Naive thymus-derived CD4-positive, alpha-beta T cell (primary cell): Measurements from ENCODE around the gene LARGE1. TPM values are rescaled to one million over a fixed set of nuclear protein-coding genes. Genes with fewer than 3 reads are reported as not detected.

Experiments used
- ATAC-seq: fragments of 150-1000 bp; cut with Tn5 transposase; 2 replicates; pipeline ENCODE4 v1.10.0; 2021; ENCODE audit warnings: mild to moderate bottlenecking, moderate library complexity
- CTCF ChIA-PET: fragments of 350-600 bp; sonication (Branson Sonifier 250); formaldehyde crosslinking; loops from one replicate; lab custom pipeline; 2021; ENCODE audit warnings: antibody characterized with exemption; lab: Charles Lee
- POLR2A ChIA-PET: fragments of 350-600 bp; sonication (Branson Sonifier 250); formaldehyde crosslinking; loops from one replicate; lab custom pipeline; 2021; ENCODE audit warnings: antibody characterized with exemption, inconsistent platforms; lab: Charles Lee
- DNase-seq, 9 donors: peaks; one replicate each; pipeline versions ENCODE4 v3.0.0 to v3.0.0-alpha.2; 2020 to 2022; ENCODE audit warnings: mixed read lengths in 1 of 9
- H3K27ac ChIP-seq: one replicate; pipeline ENCODE4 v1.7.0; 2013; ENCODE audit warnings: mild to moderate bottlenecking, low read depth, low read length, moderate library complexity
- H3K27me3 ChIP-seq, 2 donors: one replicate each; pipeline ENCODE4 v1.7.0; 2013; ENCODE audit warnings: low read length in 2 of 2, mild to moderate bottlenecking in 2 of 2, moderate library complexity in 2 of 2; ENCODE audit not compliant: control insufficient read depth in 2 of 2, insufficient read depth in 2 of 2
- H3K36me3 ChIP-seq, 3 experiments: 1 replicate in 2 of 3; 2 replicates in 1 of 3; pipeline ENCODE4 v1.7.0; 2013; ENCODE audit warnings: low read length in 3 of 3, mild to moderate bottlenecking in 3 of 3, moderate library complexity in 1 of 3; ENCODE audit not compliant: insufficient read depth in 3 of 3, control insufficient read depth in 2 of 3
- H3K4me1 ChIP-seq, 2 donors: one replicate each; pipeline ENCODE4 v1.7.0; 2013; ENCODE audit warnings: low read length in 2 of 2, mild to moderate bottlenecking in 2 of 2, moderate library complexity in 1 of 2; ENCODE audit not compliant: control insufficient read depth in 2 of 2, insufficient read depth in 2 of 2
- H3K4me3 ChIP-seq: 2 replicates; pipeline ENCODE4 v1.7.0; 2013; ENCODE audit warnings: mild to moderate bottlenecking, low read length
- H3K9me3 ChIP-seq, 3 experiments: 1 replicate in 2 of 3; 2 replicates in 1 of 3; pipeline ENCODE4 v1.7.0; 2013; ENCODE audit warnings: low read length in 3 of 3; ENCODE audit not compliant: control insufficient read depth in 2 of 3
- H3K27ac Mint-ChIP-seq, 9 donors: one replicate each; pipeline ENCODE4 v1.8.0; 2020 to 2022; ENCODE audit warnings: mixed read lengths in 9 of 9, mild to moderate bottlenecking in 8 of 9, moderate library complexity in 5 of 9, inconsistent platforms in 2 of 9
- H3K27me3 Mint-ChIP-seq, 5 donors: one replicate each; pipeline ENCODE4 v1.8.0; 2021 to 2022; ENCODE audit warnings: mixed read lengths in 5 of 5, mild to moderate bottlenecking in 1 of 5
- H3K36me3 Mint-ChIP-seq, 5 donors: one replicate each; pipeline ENCODE4 v1.8.0; 2020 to 2022; ENCODE audit warnings: mixed read lengths in 5 of 5, mild to moderate bottlenecking in 3 of 5, inconsistent platforms in 1 of 5
- H3K4me1 Mint-ChIP-seq, 7 donors: one replicate each; pipeline ENCODE4 v1.8.0; 2020 to 2022; ENCODE audit warnings: mixed read lengths in 7 of 7, mild to moderate bottlenecking in 3 of 7, inconsistent platforms in 1 of 7
- H3K4me3 Mint-ChIP-seq, 10 donors: one replicate each; pipeline ENCODE4 v1.8.0; 2020 to 2022; ENCODE audit warnings: mild to moderate bottlenecking in 10 of 10, mixed read lengths in 10 of 10, moderate library complexity in 6 of 10, inconsistent platforms in 2 of 10
- H3K9me3 Mint-ChIP-seq, 11 donors: one replicate each; pipeline ENCODE4 v1.8.0; 2020 to 2022; ENCODE audit warnings: mixed read lengths in 11 of 11, mild to moderate bottlenecking in 4 of 11, inconsistent platforms in 1 of 11, moderate library complexity in 1 of 11
- intact Hi-C, 2 donors: fragments of 100-400 bp; cut with micrococcal nuclease; formaldehyde crosslinking; loops; one replicate each; pipeline ENCODE4 v1.15.1; 2023
- polyA plus RNA-seq, 2 donors: library from polyadenylated mRNA; unstranded; fragments of 300-500 nt; fragmentation: Illumina TruSeq; gene quantifications; one replicate each; pipeline ENCODE4 v1.2.3, GENCODE V29; 2021
- total RNA-seq, 6 experiments: library from RNA in 5 of 6; stranded (reverse) in 5 of 6; gene quantifications; 1 replicate in 5 of 6; 2 replicates in 1 of 6; pipeline ENCODE4 v1.2.3 and lab custom pipeline; 2021 to 2026

The LARGE1 gene
- total and polyA plus RNA-seq, 7 experiments from 2014 or later: 2.3 to 4.8 (median 3.0) TPM; not detected in 3

GRCh38 chr22:33909075-33909458 is 11.2 kb downstream of the LARGE1 start:
- ChIA-PET POLR2A (no interaction called here), CTCF (no interaction called here)
- no peak overlapping the region for H3K4me3 ChIP-seq
- H3K36me3 Mint-ChIP-seq: no peaks in the 10 kb centered on the region
- H3K27ac Mint-ChIP-seq: no peak overlapping the region
- H3K4me3 Mint-ChIP-seq: no peak overlapping the region
- ATAC-seq (no peak), DNase-seq (no peak)
- H3K36me3 ChIP-seq: no peaks in the 10 kb centered on the region
- H3K4me1 Mint-ChIP-seq: no peaks in the 10 kb centered on the region
- no peak overlapping the region for H3K27ac ChIP-seq
- intact Hi-C loops: no loop called here
- no peaks in the 10 kb centered on the region for H3K27me3 ChIP-seq
- no peaks in the 10 kb centered on the region for H3K4me1 ChIP-seq
- peaks cover 0 to 6% (median 0%) of the 10 kb centered on the region in 11 donors for H3K9me3 Mint-ChIP-seq
- peaks cover 0 to 15% (median 6%) of the 10 kb centered on the region in 5 donors for H3K27me3 Mint-ChIP-seq
- no peaks in the 10 kb centered on the region for H3K9me3 ChIP-seq

GRCh38 chr22:33908171-33909074 is 11.9 kb downstream of the LARGE1 start:
- Mint-ChIP-seq H3K27ac (no peak overlapping the region), H3K36me3 (no peaks in the 10 kb centered on the region), H3K27me3 (peaks cover 0 to 12% (median 4%) of the 10 kb centered on the region in 5 donors), H3K9me3 (peaks cover 0 to 4% (median 0%) of the 10 kb centered on the region in 11 donors), H3K4me3 (no peak overlapping the region), H3K4me1 (no peaks in the 10 kb centered on the region)
- DNase-seq (no peak), ATAC-seq (no peak)
- Histone ChIP-seq H3K4me3 (no peak overlapping the region), H3K36me3 (no peaks in the 10 kb centered on the region), H3K4me1 (no peaks in the 10 kb centered on the region), H3K27ac (no peak overlapping the region), H3K27me3 (no peaks in the 10 kb centered on the region), H3K9me3 (no peaks in the 10 kb centered on the region)
- CTCF ChIA-PET: no interaction called here
- intact Hi-C loops: no loop called here
- POLR2A ChIA-PET: no interaction called here

- Mint-ChIP-seq H3K9me3 (peaks cover 0 to 4% (median 0%) of the 10 kb centered on the region in 11 donors), H3K27me3 (peaks cover 0 to 12% (median 4%) of the 10 kb centered on the region in 5 donors), H3K4me3 (no peak overlapping the region), H3K36me3 (no peaks in the 10 kb centered on the region), H3K27ac (no peak overlapping the region), H3K4me1 (no peaks in the 10 kb centered on the region)
- no peaks in the 10 kb centered on the region for H3K9me3 ChIP-seq
- no peaks in the 10 kb centered on the region for H3K27me3 ChIP-seq
- no peak for ATAC-seq
- POLR2A ChIA-PET: interaction anchor here (0.6 kb wide), 1 partner anchor 1378 kb away, joined by 4 read pairs; no protein-coding TSS in a partner anchor
- intact Hi-C loops: no loop called here
- CTCF ChIA-PET: no interaction called here
- no peak for DNase-seq
- no peaks in the 10 kb centered on the region for H3K4me1 ChIP-seq
- no peak overlapping the region for H3K27ac ChIP-seq
- H3K36me3 ChIP-seq: no peaks in the 10 kb centered on the region
- H3K4me3 ChIP-seq: no peak overlapping the region
Measured at GRCh38 chr22:33906954-33907353, 13.3 kb downstream of the LARGE1 start.

- H3K27me3 Mint-ChIP-seq: peaks cover 0 to 12% (median 4%) of the 10 kb centered on the region in 5 donors
- Histone ChIP-seq H3K27me3 (no peaks in the 10 kb centered on the region), H3K36me3 (no peaks in the 10 kb centered on the region), H3K9me3 (no peaks in the 10 kb centered on the region), H3K4me3 (no peak overlapping the region), H3K4me1 (no peaks in the 10 kb centered on the region), H3K27ac (no peak overlapping the region)
- no peaks in the 10 kb centered on the region for H3K4me1 Mint-ChIP-seq
- DNase-seq (no peak), ATAC-seq (no peak)
- CTCF ChIA-PET: no interaction called here
- no peak overlapping the region for H3K27ac Mint-ChIP-seq
- intact Hi-C loops: no loop called here
- peaks cover 0 to 4% (median 0%) of the 10 kb centered on the region in 11 donors for H3K9me3 Mint-ChIP-seq
- POLR2A ChIA-PET: no interaction called here
- no peaks in the 10 kb centered on the region for H3K36me3 Mint-ChIP-seq
- no peak overlapping the region for H3K4me3 Mint-ChIP-seq
Measured at GRCh38 chr22:33906475-33906874, 13.8 kb downstream of the LARGE1 start.

GRCh38 chr22:33903012-33903411 is 17.3 kb downstream of the LARGE1 start:
- Mint-ChIP-seq H3K9me3 (peaks cover 0 to 6% (median 0%) of the 10 kb centered on the region in 11 donors), H3K36me3 (no peaks in the 10 kb centered on the region), H3K4me1 (no peaks in the 10 kb centered on the region), H3K27me3 (peaks cover 0 to 22% (median 4%) of the 10 kb centered on the region in 5 donors), H3K4me3 (no peak overlapping the region), H3K27ac (no peak overlapping the region)
- Histone ChIP-seq H3K36me3 (no peaks in the 10 kb centered on the region), H3K4me1 (no peaks in the 10 kb centered on the region), H3K9me3 (no peaks in the 10 kb centered on the region), H3K27ac (no peak overlapping the region), H3K4me3 (no peak overlapping the region), H3K27me3 (no peaks in the 10 kb centered on the region)
- DNase-seq (no peak), ATAC-seq (no peak)
- POLR2A ChIA-PET: no interaction called here
- intact Hi-C loops: no loop called here
- CTCF ChIA-PET: no interaction called here

GRCh38 chr22:33902073-33902472 is 18.2 kb downstream of the LARGE1 start:
- peaks cover 0 to 6% (median 0%) of the 10 kb centered on the region in 11 donors for H3K9me3 Mint-ChIP-seq
- Histone ChIP-seq H3K27ac (no peak overlapping the region), H3K4me1 (no peaks in the 10 kb centered on the region), H3K27me3 (no peaks in the 10 kb centered on the region), H3K4me3 (no peak overlapping the region), H3K36me3 (no peaks in the 10 kb centered on the region), H3K9me3 (no peaks in the 10 kb centered on the region)
- no peak overlapping the region for H3K4me3 Mint-ChIP-seq
- peaks cover 0 to 24% (median 4%) of the 10 kb centered on the region in 5 donors for H3K27me3 Mint-ChIP-seq
- DNase-seq: no peak
- ATAC-seq: no peak
- no peaks in the 10 kb centered on the region for H3K36me3 Mint-ChIP-seq
- CTCF ChIA-PET: no interaction called here
- POLR2A ChIA-PET: no interaction called here
- no peaks in the 10 kb centered on the region for H3K4me1 Mint-ChIP-seq
- no peak overlapping the region for H3K27ac Mint-ChIP-seq
- intact Hi-C loops: no loop called here

- no peak overlapping the region for H3K27ac ChIP-seq
- no peaks in the 10 kb centered on the region for H3K9me3 ChIP-seq
- H3K4me3 ChIP-seq: no peak overlapping the region
- Mint-ChIP-seq H3K27me3 (peaks cover 0 to 24% (median 4%) of the 10 kb centered on the region in 5 donors), H3K4me3 (no peak overlapping the region), H3K36me3 (no peaks in the 10 kb centered on the region), H3K27ac (no peak overlapping the region), H3K9me3 (peaks cover 0 to 22% (median 2%) of the 10 kb centered on the region in 11 donors), H3K4me1 (no peaks in the 10 kb centered on the region)
- no peaks in the 10 kb centered on the region for H3K27me3 ChIP-seq
- ChIA-PET CTCF (no interaction called here), POLR2A (no interaction called here)
- ATAC-seq (no peak), DNase-seq (no peak)
- H3K4me1 ChIP-seq: no peaks in the 10 kb centered on the region
- intact Hi-C loops: no loop called here
- no peaks in the 10 kb centered on the region for H3K36me3 ChIP-seq
Measured at GRCh38 chr22:33898121-33898520, 22.2 kb downstream of the LARGE1 start.
